Trophoblast cell (in vitro differentiated cells and primary cell): ENCODE results near the gene ANKIB1.

ENCODE experiments used
- DNase-seq, 2 donors: peaks; one replicate each; pipeline ENCODE4 v3.0.0-alpha.2; 2016
- H2AFZ ChIP-seq: 2 replicates; pipeline ENCODE4 v1.6.1; 2013; ENCODE audit warnings: low read length, moderate library complexity, mild to moderate bottlenecking; ENCODE audit not compliant: insufficient read depth, poor library complexity
- H2AK5ac ChIP-seq: 2 replicates; pipeline ENCODE4 v1.6.1; 2013; ENCODE audit warnings: mild to moderate bottlenecking, low read length
- H2BK120ac ChIP-seq: 2 replicates; pipeline ENCODE4 v1.6.1; 2013; ENCODE audit warnings: low read length, mild to moderate bottlenecking, moderate library complexity; ENCODE audit not compliant: insufficient read depth, poor library complexity
- H2BK12ac ChIP-seq: 2 replicates; pipeline ENCODE4 v1.6.1; 2013; ENCODE audit warnings: mild to moderate bottlenecking, low read length, moderate library complexity
- H2BK5ac ChIP-seq: 2 replicates; pipeline ENCODE4 v1.6.1; 2013; ENCODE audit warnings: low read length, low read depth, moderate library complexity, mild to moderate bottlenecking; ENCODE audit not compliant: poor library complexity
- H3K14ac ChIP-seq: 2 replicates; pipeline ENCODE4 v1.6.1; 2013; ENCODE audit warnings: mild to moderate bottlenecking, low read length
- H3K18ac ChIP-seq: 2 replicates; pipeline ENCODE4 v1.6.1; 2013; ENCODE audit warnings: mild to moderate bottlenecking, low read length
- H3K23ac ChIP-seq: 2 replicates; pipeline ENCODE4 v1.6.1; 2013; ENCODE audit warnings: low read length
- H3K27ac ChIP-seq: 2 replicates; pipeline ENCODE4 v1.5.1; 2013; ENCODE audit warnings: low read depth, mild to moderate bottlenecking, inconsistent platforms, low read length, moderate library complexity
- H3K27me3 ChIP-seq: 2 replicates; pipeline ENCODE4 v1.6.1; 2013; ENCODE audit warnings: inconsistent platforms, mild to moderate bottlenecking, low read length, moderate library complexity; ENCODE audit not compliant: insufficient read depth
- H3K36me3 ChIP-seq, 2 experiments: 1 replicate in 1 of 2; 2 replicates in 1 of 2; pipeline ENCODE4 v1.6.1; 2013; ENCODE audit warnings: low read length in 2 of 2, mild to moderate bottlenecking in 2 of 2, moderate library complexity in 1 of 2; ENCODE audit not compliant: insufficient read depth in 2 of 2, control insufficient read depth in 1 of 2
- H3K4ac ChIP-seq: 2 replicates; pipeline ENCODE4 v1.6.1; 2013; ENCODE audit warnings: low read depth, mild to moderate bottlenecking, low read length, moderate library complexity
- H3K4me1 ChIP-seq, 2 experiments: 1 replicate in 1 of 2; 2 replicates in 1 of 2; pipeline ENCODE4 v1.6.1; 2013; ENCODE audit warnings: low read length in 2 of 2, mild to moderate bottlenecking in 2 of 2, moderate library complexity in 1 of 2; ENCODE audit not compliant: insufficient read depth in 2 of 2, control insufficient read depth in 1 of 2
- H3K4me2 ChIP-seq: 2 replicates; pipeline ENCODE4 v1.6.1; 2013; ENCODE audit warnings: inconsistent platforms, mild to moderate bottlenecking, low read length, moderate library complexity
- H3K4me3 ChIP-seq: 2 replicates; pipeline ENCODE4 v1.5.1; 2013; ENCODE audit warnings: mild to moderate bottlenecking, low read depth, low read length, inconsistent platforms
- H3K79me1 ChIP-seq: one replicate; pipeline ENCODE4 v1.6.1; 2013; ENCODE audit warnings: low read length
- H3K79me2 ChIP-seq: 2 replicates; pipeline ENCODE4 v1.6.1; 2013; ENCODE audit warnings: low read length, mild to moderate bottlenecking; ENCODE audit not compliant: control insufficient read depth, insufficient read depth, poor library complexity
- H3K9ac ChIP-seq: 2 replicates; pipeline ENCODE4 v1.6.1; 2013; ENCODE audit warnings: mild to moderate bottlenecking, low read length
- H3K9me3 ChIP-seq: 2 replicates; pipeline ENCODE4 v1.6.1; 2013; ENCODE audit warnings: low read depth, mild to moderate bottlenecking, control low read depth, inconsistent platforms, low read length; ENCODE audit not compliant: insufficient read depth
- H4K12ac ChIP-seq: 2 replicates; pipeline ENCODE4 v1.6.1; 2013; ENCODE audit warnings: low read depth, mild to moderate bottlenecking, low read length, moderate library complexity
- H4K8ac ChIP-seq: 2 replicates; pipeline ENCODE4 v1.6.1; 2013; ENCODE audit warnings: low read depth, mild to moderate bottlenecking, low read length, moderate library complexity
- H4K91ac ChIP-seq: one replicate; pipeline ENCODE4 v1.6.1; 2013; ENCODE audit warnings: low read depth, mild to moderate bottlenecking, low read length, moderate library complexity
- WGBS: extraction: QIAGEN DNeasy Blood & Tissue Kit; methylation state at CpG from one replicate; pipeline ENCODE4 v1.1.7; 2013; ENCODE audit warnings: missing lambda C conversion rate; ENCODE audit not compliant: insufficient read length, insufficient coverage; ENCODE audit errors: extremely low coverage; 5-methylcytosine and 5-hydroxymethylcytosine counted together

The ANKIB1 gene

DNA sequence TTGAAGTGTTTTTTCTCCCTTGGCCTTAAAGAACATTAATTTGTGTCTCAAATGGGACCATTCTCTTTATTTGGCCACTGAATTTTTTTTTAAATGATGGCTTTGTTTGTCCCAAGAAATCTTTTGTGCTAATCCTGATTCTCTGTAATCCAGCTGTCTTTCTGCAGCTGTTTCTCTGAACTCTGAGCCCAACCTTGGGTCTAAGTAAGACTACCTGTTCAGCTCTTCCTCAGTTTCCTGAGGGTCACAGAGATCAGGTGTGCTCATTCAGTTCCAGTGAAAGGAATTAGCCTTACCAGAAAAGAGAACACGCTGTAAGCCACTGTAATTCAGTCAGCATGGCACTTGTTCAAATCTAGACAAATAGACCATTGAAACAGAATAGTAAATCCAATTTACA lies 94.2 kb downstream of the ANKIB1 start:
- Histone ChIP-seq H2BK12ac (no peak overlapping the region), H4K91ac (no peak overlapping the region), H3K27ac (no peak overlapping the region), H3K18ac (no peak overlapping the region), H4K12ac (no peak overlapping the region), H2AFZ (no peak overlapping the region), H2AK5ac (no peak overlapping the region), H3K27me3 (no peaks in the 10 kb centered on the region), H3K4me3 (no peak overlapping the region), H3K4me2 (no peak overlapping the region), H2BK120ac (no peak overlapping the region), H3K9me3 (no peaks in the 10 kb centered on the region), H3K9ac (no peak overlapping the region), H3K23ac (no peak overlapping the region), H3K79me2 (no peaks in the 10 kb centered on the region), H4K8ac (no peak overlapping the region), H3K4me1 (no peaks in the 10 kb centered on the region), H3K79me1 (no peaks in the 10 kb centered on the region), H3K36me3 (peaks cover 2% of the 10 kb centered on the region in 2 experiments), H2BK5ac (no peak overlapping the region), H3K4ac (no peak overlapping the region), H3K14ac (no peak overlapping the region)
- no CpG with 5 or more reads among the region's 1 CpG for WGBS
- DNase-seq: no peak

DNA sequence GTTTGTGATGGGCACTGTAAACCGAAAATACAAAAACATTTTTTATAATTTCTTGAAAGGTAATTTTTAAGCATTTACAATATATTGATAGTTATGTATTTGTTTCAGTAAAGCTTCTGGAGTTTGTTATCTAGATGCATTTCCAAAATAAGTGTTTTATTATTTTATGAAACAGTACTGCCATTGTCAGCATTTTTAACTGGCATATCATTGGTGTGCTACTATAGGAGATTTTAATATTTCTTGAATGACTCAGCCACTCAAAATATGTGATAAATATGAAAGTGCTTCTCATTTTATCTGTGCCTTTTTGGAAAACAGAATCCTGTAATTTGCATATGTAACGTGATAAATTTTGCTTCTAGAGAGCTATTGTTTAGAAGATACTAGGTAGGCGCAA lies 97.9 kb downstream of the ANKIB1 start:
- Histone ChIP-seq H2AK5ac (no peak overlapping the region), H3K79me2 (no peaks in the 10 kb centered on the region), H3K36me3 (peaks cover 6 to 7% of the 10 kb centered on the region in 2 experiments), H3K14ac (no peak overlapping the region), H3K9ac (no peak overlapping the region), H3K23ac (no peak overlapping the region), H3K18ac (no peak overlapping the region), H3K27ac (no peak overlapping the region), H3K79me1 (no peaks in the 10 kb centered on the region), H4K8ac (no peak overlapping the region), H3K4me2 (no peak overlapping the region), H3K4me3 (no peak overlapping the region), H2BK12ac (no peak overlapping the region), H4K12ac (no peak overlapping the region), H2BK5ac (no peak overlapping the region), H3K9me3 (no peaks in the 10 kb centered on the region), H3K4me1 (no peaks in the 10 kb centered on the region), H3K4ac (no peak overlapping the region), H4K91ac (no peak overlapping the region), H2BK120ac (no peak overlapping the region), H3K27me3 (no peaks in the 10 kb centered on the region), H2AFZ (no peak overlapping the region)
- WGBS: no CpG with 5 or more reads among the region's 3 CpGs
- DNase-seq: peak in 1 of 2 donors; percentile 21

DNA sequence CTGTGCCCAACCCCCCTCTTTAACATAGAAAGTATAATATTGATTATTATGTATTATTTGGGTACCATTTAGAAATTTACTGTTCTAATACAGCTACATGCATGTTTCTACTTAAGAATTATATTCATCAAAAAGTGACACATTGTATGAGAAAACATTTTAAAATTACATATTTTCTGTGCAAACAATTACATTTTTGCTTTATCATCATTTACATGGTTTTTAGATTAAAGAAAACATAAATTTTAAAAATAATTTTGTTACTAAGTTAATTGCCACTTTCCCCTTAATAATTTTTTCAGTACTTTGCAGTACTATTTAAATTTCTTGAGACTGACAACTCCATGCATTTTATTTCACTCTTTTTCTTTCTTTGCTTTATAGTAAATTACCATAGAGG lies 106.2 kb downstream of the ANKIB1 start:
- Histone ChIP-seq H3K14ac (no peak overlapping the region), H3K79me1 (no peaks in the 10 kb centered on the region), H4K12ac (no peak overlapping the region), H2BK5ac (no peak overlapping the region), H2BK120ac (no peak overlapping the region), H3K9ac (no peak overlapping the region), H3K36me3 (peaks cover 5 to 8% of the 10 kb centered on the region in 2 experiments), H3K79me2 (no peaks in the 10 kb centered on the region), H3K27me3 (no peaks in the 10 kb centered on the region), H2AK5ac (no peak overlapping the region), H2AFZ (no peak overlapping the region), H2BK12ac (no peak overlapping the region), H4K8ac (no peak overlapping the region), H3K4me3 (no peak overlapping the region), H3K23ac (no peak overlapping the region), H3K18ac (no peak overlapping the region), H4K91ac (no peak overlapping the region), H3K4me2 (no peak overlapping the region), H3K4me1 (no peaks in the 10 kb centered on the region), H3K27ac (no peak overlapping the region), H3K4ac (no peak overlapping the region), H3K9me3 (no peaks in the 10 kb centered on the region)
- no peak for DNase-seq

DNA sequence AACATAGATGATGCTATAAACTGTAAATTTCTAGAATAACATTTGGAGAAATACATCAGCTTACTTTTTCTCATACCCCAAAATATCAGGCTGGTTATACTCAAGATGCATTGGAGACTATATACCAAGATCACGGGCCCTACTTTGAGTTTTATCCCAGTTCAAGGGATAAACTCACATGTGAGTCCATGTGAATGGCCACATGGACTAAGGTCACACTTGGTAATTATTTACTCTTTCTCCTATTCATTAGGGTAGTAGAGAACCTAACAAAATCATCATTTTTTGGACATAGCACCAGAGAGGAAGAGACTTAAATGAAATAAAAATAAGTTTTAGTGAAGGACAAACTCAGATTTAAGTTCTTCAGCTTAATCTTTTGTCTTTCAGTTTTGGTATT lies 108.4 kb downstream of the ANKIB1 start:
- Histone ChIP-seq H3K14ac (no peak overlapping the region), H3K36me3 (peaks cover 3 to 5% of the 10 kb centered on the region in 2 experiments), H3K27me3 (no peaks in the 10 kb centered on the region), H3K23ac (no peak overlapping the region), H2BK12ac (no peak overlapping the region), H3K4ac (no peak overlapping the region), H4K12ac (no peak overlapping the region), H3K9ac (no peak overlapping the region), H2AK5ac (no peak overlapping the region), H3K79me1 (no peaks in the 10 kb centered on the region), H3K27ac (no peak overlapping the region), H2BK120ac (no peak overlapping the region), H3K4me3 (no peak overlapping the region), H3K79me2 (no peaks in the 10 kb centered on the region), H2AFZ (no peak overlapping the region), H3K4me2 (no peak overlapping the region), H4K8ac (no peak overlapping the region), H3K9me3 (no peaks in the 10 kb centered on the region), H4K91ac (no peak overlapping the region), H3K18ac (no peak overlapping the region), H2BK5ac (no peak overlapping the region), H3K4me1 (no peaks in the 10 kb centered on the region)
- no CpG with 5 or more reads among the region's 1 CpG for WGBS
- DNase-seq: no peak

DNA sequence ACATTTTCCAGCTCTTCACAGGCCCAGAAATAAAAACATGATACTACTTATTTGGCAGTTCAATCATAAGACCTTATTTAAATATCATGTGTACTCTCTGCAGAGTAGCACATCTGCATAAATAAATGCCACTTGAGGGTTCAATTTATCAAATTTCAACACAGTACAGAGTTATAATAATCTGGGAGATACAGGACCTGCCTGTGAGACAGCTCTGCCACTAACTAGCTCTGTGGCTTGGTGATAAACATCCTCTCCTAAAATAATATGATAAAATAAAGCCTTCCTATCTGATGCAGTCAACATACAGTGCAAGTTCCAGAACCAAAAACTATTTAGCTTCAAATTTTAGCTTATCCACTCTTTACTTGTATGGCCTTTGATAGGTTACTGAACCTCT lies 110.6 kb downstream of the ANKIB1 start:
- Histone ChIP-seq H3K18ac (no peak overlapping the region), H3K4ac (no peak overlapping the region), H4K12ac (no peak overlapping the region), H2AFZ (no peak overlapping the region), H3K79me1 (no peaks in the 10 kb centered on the region), H4K91ac (no peak overlapping the region), H3K36me3 (peaks cover 2 to 5% of the 10 kb centered on the region in 2 experiments), H3K27me3 (no peaks in the 10 kb centered on the region), H2BK12ac (no peak overlapping the region), H3K9ac (no peak overlapping the region), H2BK5ac (no peak overlapping the region), H3K4me1 (no peaks in the 10 kb centered on the region), H3K9me3 (no peaks in the 10 kb centered on the region), H4K8ac (no peak overlapping the region), H2BK120ac (no peak overlapping the region), H3K4me3 (no peak overlapping the region), H3K14ac (no peak overlapping the region), H2AK5ac (no peak overlapping the region), H3K79me2 (no peaks in the 10 kb centered on the region), H3K27ac (no peak overlapping the region), H3K23ac (no peak overlapping the region), H3K4me2 (no peak overlapping the region)
- DNase-seq: no peak
